SJCRH30 (cell line): Measurements from ENCODE around the gene HOXC10. TPM values are rescaled to one million over a fixed set of nuclear protein-coding genes. Genes with fewer than 3 reads are reported as not detected.
A peak's percentile ranks its signal among the peaks of the same experiment; 100 is the strongest.

Source experiments
- DNase-seq, 2 experiments: peaks; one replicate each; pipeline ENCODE4 v3.0.0-alpha.2; 2015 to 2020
- H3K27ac ChIP-seq: fragments of 250-450 bp; sonication (Bioruptor Pico); 2 replicates; pipeline ENCODE4 v1.5.1; 2020; ENCODE audit warnings: mild to moderate bottlenecking, moderate library complexity
- H3K27me3 ChIP-seq: fragments of 250-450 bp; sonication (Bioruptor Pico); 2 replicates; pipeline ENCODE4 v1.5.1; 2020; ENCODE audit warnings: mild to moderate bottlenecking, moderate library complexity
- H3K36me3 ChIP-seq: fragments of 250-450 bp; sonication (Bioruptor Pico); 2 replicates; pipeline ENCODE4 v1.5.1; 2020; ENCODE audit warnings: mild to moderate bottlenecking, moderate library complexity
- H3K4me1 ChIP-seq: fragments of 250-450 bp; sonication (Bioruptor Pico); 2 replicates; pipeline ENCODE4 v1.5.1; 2020; ENCODE audit warnings: mild to moderate bottlenecking, moderate library complexity
- H3K4me3 ChIP-seq: fragments of 250-450 bp; sonication (Bioruptor Pico); 2 replicates; pipeline ENCODE4 v1.5.1; 2020; ENCODE audit warnings: mild to moderate bottlenecking, moderate library complexity
- H3K9me3 ChIP-seq: fragments of 250-450 bp; sonication (Bioruptor Pico); replicated peaks from 2 replicates; pipeline ENCODE4 v1.5.1; 2020; ENCODE audit warnings: mild to moderate bottlenecking, moderate library complexity
- total RNA-seq: library from RNA; depleted of rRNA; stranded (reverse); fragments of >200 nt; shearing (Covaris generic); gene quantifications from 2 replicates; pipeline ENCODE4 v1.2.3, GENCODE V29; 2014

HOXC10 gene
- total RNA-seq, 1 experiment from 2014 or later: 0.71 TPM

DNA sequence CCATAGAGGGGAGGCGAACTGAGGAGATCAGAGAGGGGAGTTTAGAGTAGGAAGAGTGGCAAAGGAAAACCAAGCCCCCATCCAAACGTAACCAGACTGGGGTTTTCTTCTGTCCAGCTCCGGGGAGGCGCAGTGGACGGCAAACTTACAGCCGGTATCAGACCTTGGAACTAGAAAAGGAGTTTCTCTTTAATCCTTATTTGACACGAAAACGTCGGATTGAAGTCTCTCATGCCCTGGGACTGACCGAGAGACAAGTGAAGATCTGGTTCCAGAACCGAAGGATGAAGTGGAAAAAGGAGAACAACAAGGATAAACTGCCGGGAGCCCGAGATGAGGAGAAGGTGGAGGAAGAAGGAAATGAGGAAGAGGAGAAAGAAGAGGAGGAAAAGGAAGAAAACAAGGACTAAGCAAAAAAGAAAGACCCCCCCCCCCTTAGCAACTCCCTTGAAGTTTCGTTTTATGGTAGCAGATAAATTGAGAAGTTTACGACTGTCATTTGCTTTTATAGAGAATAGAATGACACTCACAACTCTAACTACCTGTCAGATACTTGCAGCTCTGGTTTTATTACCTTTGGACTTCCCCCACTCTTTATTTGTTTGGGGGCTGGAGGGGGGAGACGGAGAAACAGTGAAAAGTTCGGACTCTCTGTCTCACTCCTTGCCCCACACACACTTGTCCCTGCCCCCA is 26.2 kb downstream of the HOXC10 start:
- Histone ChIP-seq H3K4me1 (peaks cover 2% of the 10 kb centered on the region; the same call in 1 of the 2 replicates), H3K27ac (no peak overlapping the region), H3K36me3 (no peaks in the 10 kb centered on the region), H3K27me3 (peaks cover 46% of the 10 kb centered on the region), H3K9me3 (no peaks in the 10 kb centered on the region), H3K4me3 (no peak overlapping the region)
- no peak for DNase-seq

DNA sequence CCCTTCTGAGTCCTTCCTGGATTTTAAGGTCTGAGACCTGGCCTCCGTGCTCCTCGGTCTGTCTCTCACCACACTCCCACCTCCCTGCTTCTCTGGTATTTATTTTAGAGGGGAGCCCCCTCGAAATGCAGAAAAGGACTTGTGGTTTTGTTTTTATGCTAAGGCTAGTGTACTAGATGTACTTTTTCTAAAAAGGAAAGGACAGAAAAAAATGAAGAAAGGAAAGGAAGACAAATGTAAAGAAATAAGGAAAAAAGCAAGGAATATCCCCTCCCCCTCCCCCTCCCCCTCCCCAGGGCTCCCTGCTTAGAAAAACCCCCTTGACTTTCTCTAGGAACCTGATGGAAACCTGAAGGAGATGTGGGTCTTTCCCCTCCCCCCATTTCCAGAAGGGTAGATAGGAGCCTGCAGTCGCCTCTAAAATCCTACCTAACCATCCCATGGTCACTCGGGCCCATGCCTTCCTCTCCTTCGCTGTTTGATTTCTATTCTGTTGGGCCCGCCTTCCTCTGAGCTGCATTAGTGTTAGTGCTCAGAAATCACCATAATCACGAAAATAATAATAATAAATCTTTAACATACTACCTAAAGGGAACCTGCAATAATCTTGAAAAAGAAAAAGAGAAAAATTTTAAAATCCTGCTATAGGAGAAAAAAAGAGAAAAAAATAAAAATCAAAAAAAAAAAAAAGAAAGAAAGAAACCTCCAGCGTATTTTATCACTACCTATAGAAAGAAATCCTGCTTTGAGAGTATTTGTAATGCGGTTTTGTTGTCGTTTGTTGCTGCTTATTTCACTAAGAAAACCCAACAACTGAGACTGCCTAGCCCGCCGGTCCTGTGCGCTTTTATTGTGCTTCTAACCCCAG is 27.0 kb downstream of the HOXC10 start:
- no peaks in the 10 kb centered on the region for H3K36me3 ChIP-seq
- no peak for DNase-seq
- no peak overlapping the region for H3K4me3 ChIP-seq
- H3K27ac ChIP-seq: no peak overlapping the region
- H3K27me3 ChIP-seq: peaks cover 38% of the 10 kb centered on the region
- H3K4me1 ChIP-seq: peaks cover 2% of the 10 kb centered on the region; the same call in 1 of the 2 replicates
- no peaks in the 10 kb centered on the region for H3K9me3 ChIP-seq

DNA sequence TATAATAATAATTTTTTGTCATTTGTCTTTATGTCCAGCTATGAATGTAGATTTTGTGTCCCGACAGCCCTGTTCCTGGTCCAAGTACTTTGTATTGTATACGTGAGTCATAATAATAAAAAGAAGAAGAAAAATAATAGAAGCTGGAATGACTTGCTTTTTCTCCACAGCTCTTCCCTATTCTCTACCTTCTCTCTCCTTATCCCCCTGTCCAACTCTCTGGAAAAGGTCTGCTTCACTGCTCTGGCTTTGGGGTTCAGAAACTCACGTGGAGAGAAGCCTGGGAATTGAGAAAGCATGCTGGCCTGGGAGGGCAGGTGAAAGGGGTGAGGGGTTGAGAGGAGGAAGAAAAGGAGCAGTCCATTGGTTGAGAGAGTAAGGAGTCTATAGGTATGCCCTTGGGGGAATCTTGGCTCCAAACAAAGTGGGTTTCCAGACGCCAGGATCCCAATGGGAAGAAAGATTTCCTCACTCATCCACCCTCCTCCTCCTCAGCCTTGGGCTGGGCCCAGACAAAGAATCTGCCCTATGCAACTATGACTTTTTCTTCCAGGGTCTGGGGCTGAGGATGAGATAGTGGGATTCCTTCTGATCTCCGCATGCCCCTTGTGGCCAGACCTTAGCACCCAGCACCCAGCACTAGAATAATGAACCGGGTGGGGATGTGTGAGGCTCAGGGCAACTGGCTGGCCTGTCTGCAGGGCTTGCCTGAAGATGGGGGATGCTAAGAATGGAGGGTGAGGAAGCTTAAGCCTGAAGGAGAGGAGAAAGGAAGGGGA is 27.9 kb downstream of the HOXC10 start:
- H3K27me3 ChIP-seq: peaks cover 29% of the 10 kb centered on the region

DNA sequence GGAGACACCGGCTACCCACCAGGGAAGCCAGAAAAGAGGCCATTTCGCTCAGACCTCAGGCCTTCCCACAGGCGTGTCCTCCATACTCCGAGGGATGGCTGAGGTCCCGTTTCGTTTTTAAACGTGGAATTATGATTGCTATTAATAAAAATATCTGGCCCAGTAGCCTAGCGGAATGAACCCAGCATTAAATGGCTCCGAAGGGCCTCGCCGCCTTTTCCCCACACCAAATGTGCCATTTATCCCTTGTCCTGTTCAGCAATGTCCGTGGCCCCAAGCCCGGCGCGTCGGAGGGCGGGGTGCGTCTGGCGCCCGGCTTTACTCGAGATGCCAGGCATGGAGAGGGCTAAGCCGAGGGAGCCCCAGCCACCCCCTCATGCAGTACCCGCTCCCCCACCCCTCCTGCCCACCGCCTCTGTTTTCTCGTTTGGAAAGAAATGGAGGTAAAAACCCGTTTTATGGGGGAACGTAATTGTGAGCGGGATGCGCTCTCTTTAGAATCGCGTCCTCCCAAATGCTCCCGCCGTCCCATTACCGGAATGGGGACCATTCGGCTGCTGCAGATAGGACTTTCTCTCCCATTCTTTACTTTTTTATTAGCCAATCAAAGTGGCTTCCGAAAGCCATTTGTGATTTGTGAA is 29.6 kb downstream of the HOXC10 start:
- Histone ChIP-seq H3K36me3 (no peaks in the 10 kb centered on the region), H3K27me3 (peaks cover 18% of the 10 kb centered on the region), H3K4me3 (no peak overlapping the region), H3K27ac (no peak overlapping the region), H3K9me3 (no peaks in the 10 kb centered on the region), H3K4me1 (peaks cover 3% of the 10 kb centered on the region)
- no peak for DNase-seq

More for the DNA sequence above, 27.9 kb downstream of the HOXC10 start:
- H3K27ac ChIP-seq: no peak overlapping the region
- H3K36me3 ChIP-seq: no peaks in the 10 kb centered on the region
- peaks cover 2% of the 10 kb centered on the region; the same call in 1 of the 2 replicates for H3K4me1 ChIP-seq
- no peak overlapping the region for H3K4me3 ChIP-seq
- DNase-seq: no peak
- no peaks in the 10 kb centered on the region for H3K9me3 ChIP-seq

DNA sequence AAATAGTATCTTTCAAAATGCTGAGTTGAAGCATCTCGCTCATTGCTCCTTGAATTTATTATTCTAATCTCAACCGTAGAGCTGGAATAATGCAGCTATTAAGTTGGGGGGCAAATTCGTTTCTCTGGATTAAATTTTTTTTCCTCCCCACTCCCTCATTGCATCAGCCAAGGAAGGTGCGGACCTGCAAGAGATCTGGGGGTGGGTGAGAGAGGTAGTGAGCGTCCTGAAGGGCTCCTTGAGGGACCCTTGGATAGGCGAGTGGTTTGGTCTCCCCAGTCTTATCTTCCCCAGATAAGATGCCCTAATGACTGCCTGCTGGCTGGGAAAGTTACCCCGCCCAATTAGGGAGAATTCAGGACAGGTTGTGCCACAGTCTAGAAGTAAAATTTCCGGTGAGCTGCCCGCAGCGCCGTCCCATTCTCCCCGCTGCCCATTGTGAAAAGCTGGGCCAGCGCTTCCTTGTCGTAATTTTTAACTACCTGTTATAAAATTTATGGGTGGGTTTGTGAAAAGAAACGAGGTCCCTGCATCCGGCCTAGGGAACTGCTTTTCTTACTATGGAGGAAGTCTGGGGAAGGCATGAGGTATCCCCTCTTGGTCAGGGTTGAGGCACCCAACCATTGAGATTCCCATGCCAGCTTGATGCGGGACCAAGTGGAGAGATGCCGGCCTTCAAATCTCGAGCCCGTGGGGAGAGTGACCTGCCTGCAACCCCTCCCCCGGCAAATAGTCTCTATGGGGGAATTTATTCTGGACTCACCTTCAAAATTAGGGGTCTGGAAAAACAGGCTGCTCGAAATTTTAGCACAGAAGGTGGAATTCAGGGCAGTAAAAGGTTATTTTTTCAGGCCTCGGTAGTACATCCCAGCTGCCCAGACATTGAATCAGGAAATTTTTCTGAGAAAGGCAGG is 30.3 kb downstream of the HOXC10 start:
- Histone ChIP-seq H3K27me3 (peaks cover 10% of the 10 kb centered on the region), H3K36me3 (no peaks in the 10 kb centered on the region), H3K27ac (no peak overlapping the region), H3K9me3 (no peaks in the 10 kb centered on the region), H3K4me1 (peaks cover 6% of the 10 kb centered on the region), H3K4me3 (no peak overlapping the region)
- DNase-seq: no peak

DNA sequence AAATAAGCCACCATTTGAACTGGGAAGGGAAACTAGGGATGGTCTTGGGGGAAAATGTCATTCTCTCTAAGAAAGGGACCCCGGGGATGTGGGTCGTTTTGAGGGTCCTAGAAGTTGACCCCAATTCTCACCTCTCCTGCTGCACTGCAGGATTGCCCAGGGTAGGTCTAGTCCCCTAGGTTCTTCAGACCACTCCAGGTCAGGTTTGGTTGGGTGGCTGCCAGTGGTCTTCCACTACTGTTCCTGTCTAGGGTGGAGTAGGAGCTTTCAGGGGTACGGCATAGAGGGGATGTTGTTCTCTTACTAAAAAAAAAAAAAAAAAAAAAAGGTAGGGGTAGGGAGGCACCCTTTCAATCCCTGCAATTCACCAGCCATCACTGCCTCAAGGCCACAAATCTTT is 31.1 kb downstream of the HOXC10 start:
- H3K4me1 ChIP-seq: peaks cover 6% of the 10 kb centered on the region
- no peaks in the 10 kb centered on the region for H3K36me3 ChIP-seq
- H3K27ac ChIP-seq: no peak overlapping the region
- DNase-seq: no peak
- peaks cover 5% of the 10 kb centered on the region for H3K27me3 ChIP-seq
- peak overlapping the region; percentile 69 for H3K4me3 ChIP-seq
- no peaks in the 10 kb centered on the region for H3K9me3 ChIP-seq

DNA sequence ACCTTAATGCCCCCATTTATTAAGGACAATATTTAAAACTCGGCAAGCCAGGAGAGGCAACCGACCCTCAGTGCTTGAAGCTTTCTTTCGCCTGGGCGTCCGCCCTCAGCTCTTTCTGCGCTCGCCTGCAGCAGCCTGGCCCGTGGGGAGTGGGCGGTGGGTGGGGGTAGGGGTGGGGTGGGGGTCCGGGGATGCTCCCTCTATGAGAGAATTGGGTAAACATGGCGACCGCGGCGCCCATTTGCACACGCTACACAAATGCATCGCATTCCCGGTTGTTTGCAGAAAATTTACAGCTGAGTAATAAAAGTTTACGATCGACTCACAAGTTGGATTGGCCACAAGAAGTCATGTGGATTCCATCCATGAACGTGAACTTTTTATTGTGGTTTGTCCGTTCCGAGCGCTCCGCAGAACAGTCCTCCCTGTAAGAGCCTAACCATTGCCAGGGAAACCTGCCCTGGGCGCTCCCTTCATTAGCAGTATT is 31.6 kb downstream of the HOXC10 start:
- no peaks in the 10 kb centered on the region for H3K36me3 ChIP-seq
- H3K4me3 ChIP-seq: peak overlapping the region; percentile 69
- no peaks in the 10 kb centered on the region for H3K9me3 ChIP-seq
- H3K27me3 ChIP-seq: no peaks in the 10 kb centered on the region; the same call in 1 of the 2 replicates
- peak; percentile 35 to 58 for DNase-seq
- H3K27ac ChIP-seq: peak overlapping the region; percentile 82; the same call in 1 of the 2 replicates
- H3K4me1 ChIP-seq: peaks cover 6% of the 10 kb centered on the region

DNA sequence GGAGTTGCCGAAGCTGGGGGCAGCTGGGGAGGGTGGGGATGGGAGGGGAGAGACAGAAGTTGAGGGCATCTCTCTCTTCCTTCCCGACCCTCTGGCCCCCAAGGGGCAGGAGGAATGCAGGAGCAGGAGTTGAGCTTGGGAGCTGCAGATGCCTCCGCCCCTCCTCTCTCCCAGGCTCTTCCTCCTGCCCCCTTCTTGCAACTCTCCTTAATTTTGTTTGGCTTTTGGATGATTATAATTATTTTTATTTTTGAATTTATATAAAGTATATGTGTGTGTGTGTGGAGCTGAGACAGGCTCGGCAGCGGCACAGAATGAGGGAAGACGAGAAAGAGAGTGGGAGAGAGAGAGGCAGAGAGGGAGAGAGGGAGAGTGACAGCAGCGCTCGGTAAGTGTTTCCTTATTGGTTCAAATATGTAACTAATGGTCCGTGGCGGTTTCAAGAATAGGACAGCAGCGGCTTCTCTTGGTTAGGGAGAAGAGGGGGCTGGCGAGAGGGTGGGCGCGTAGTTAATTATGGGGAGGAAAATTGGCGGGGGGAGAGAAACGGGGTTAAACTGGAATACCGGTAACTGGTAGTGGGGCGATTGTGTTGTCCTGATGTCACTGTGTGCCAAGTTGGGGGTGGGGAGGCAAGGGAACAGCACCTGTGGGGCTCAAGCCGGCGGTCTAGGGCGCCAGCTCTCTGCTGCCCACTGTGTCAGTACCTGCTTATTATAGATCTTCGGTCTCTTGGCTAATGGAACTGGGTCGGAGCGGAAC is 32.3 kb downstream of the HOXC10 start:
- peak; percentile 51 to 65 for DNase-seq
- no peaks in the 10 kb centered on the region for H3K9me3 ChIP-seq
- H3K4me3 ChIP-seq: peak overlapping the region; percentile 69
- H3K27ac ChIP-seq: peak overlapping the region; percentile 82; the same call in 1 of the 2 replicates
- peaks cover 6% of the 10 kb centered on the region for H3K4me1 ChIP-seq
- no peaks in the 10 kb centered on the region for H3K36me3 ChIP-seq
- H3K27me3 ChIP-seq: no peaks in the 10 kb centered on the region

DNA sequence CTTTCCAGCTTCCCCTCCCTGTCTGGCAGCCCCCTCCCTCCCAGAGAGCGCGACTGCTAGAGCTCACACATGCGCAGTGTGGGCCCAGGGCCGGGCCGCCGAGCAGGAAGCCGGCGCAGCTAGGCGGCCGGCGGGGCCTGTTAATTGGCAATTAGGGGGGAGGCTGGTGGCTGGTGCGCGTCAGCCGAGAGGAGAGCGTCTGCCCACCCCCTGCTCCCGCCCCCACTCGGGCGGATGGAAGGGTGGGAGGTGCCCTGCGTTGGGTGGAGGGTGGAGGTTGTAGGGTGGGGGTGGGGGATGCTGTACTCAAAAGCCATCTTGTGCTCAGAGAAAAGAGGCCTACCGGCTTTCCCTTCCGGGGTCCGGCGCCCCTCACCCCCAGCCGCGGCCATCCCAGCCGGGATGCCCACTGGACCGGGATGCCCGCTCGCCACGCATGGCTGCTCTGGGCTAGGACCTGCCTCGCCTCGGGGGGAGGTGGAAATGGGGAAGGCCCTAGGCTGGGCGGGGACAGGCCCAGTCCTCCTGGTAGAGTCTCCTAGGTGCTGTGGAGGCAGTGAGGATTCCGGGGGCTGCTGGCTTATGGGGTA is 33.0 kb downstream of the HOXC10 start:
- DNase-seq: peak; percentile 94
- H3K27ac ChIP-seq: peak overlapping the region; percentile 82
- H3K36me3 ChIP-seq: no peaks in the 10 kb centered on the region
- peaks cover 6% of the 10 kb centered on the region for H3K4me1 ChIP-seq
- H3K4me3 ChIP-seq: peak overlapping the region; percentile 69
- no peaks in the 10 kb centered on the region for H3K27me3 ChIP-seq
- no peaks in the 10 kb centered on the region for H3K9me3 ChIP-seq

DNA sequence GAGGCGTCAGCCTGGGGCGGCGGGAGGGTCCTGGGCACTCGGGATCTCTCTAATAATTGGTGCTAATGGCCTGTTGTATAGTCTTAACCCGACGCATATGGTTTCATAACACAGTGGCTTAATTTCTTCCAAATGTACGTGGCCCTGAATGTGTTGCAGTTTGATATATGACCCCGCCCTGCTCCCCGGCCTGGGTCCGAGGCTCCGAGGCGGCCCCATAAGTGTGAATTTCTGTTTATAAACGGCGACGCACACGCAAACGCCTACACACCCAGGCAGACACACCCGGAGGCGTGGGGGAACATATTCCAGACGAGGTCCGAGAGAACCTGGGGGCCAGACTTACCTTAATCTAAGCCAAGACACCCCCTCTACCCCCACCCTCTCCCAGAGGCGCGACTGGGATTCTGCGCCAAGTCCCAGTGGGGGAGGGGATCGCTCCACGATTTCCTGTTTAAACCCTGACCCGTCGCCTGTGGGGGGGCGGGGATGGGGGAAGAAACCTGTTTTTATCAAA is 33.6 kb downstream of the HOXC10 start:
- Histone ChIP-seq H3K36me3 (no peaks in the 10 kb centered on the region), H3K4me3 (peak overlapping the region; percentile 69), H3K27ac (peak overlapping the region; percentile 82), H3K9me3 (no peaks in the 10 kb centered on the region), H3K27me3 (no peaks in the 10 kb centered on the region), H3K4me1 (peaks cover 6% of the 10 kb centered on the region)
- DNase-seq: peak; percentile 40 to 49

DNA sequence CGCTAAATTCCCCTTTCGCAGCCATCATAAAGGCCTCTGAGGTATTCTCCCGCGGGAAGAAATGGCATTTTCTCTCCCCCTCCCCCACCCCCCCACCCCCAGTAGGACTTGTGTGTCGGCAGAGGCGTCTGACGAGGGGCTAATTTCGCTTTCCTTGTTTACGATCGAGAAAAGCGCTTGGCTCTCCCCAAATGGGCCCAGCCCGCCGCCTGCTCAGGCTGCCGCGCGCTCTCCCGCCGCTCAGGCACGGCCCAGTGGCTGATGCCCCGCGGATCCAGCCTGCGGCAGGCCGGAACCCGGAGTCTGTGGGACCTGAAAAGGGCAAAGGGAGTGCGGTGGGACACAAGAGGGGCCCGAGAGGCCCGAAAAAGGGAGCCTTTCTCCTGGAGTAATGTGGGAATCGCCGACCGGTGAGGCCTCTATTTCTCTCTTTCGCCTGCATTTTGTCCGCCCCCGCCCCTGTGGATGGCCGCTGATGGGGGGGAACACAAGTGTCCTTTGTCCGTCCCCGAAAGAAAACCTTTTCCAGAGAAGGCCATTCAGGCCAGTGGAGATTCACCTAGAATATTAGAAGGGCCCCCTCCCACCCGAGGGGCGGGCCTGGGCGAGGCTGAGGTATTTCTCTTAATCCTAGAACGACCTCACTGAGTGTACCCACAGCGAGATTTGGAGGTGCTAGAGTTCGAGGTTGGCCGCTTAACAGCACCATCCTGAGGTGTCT is 34.3 kb downstream of the HOXC10 start:
- no peak overlapping the region for H3K27ac ChIP-seq
- no peaks in the 10 kb centered on the region for H3K27me3 ChIP-seq
- no peaks in the 10 kb centered on the region for H3K9me3 ChIP-seq
- H3K4me3 ChIP-seq: no peak overlapping the region
- no peaks in the 10 kb centered on the region for H3K36me3 ChIP-seq
- DNase-seq: no peak
- peaks cover 6% of the 10 kb centered on the region for H3K4me1 ChIP-seq
